ENCODE data around the gene TNP2.
A peak's percentile ranks its signal among the peaks of the same experiment; 100 is the strongest.
"Not testable (repeated sequence)": the region's sequence is repeated elsewhere in the genome, so short reads cannot be mapped to it uniquely, and the experiment has no call there.

TNP2 gene

DNA sequence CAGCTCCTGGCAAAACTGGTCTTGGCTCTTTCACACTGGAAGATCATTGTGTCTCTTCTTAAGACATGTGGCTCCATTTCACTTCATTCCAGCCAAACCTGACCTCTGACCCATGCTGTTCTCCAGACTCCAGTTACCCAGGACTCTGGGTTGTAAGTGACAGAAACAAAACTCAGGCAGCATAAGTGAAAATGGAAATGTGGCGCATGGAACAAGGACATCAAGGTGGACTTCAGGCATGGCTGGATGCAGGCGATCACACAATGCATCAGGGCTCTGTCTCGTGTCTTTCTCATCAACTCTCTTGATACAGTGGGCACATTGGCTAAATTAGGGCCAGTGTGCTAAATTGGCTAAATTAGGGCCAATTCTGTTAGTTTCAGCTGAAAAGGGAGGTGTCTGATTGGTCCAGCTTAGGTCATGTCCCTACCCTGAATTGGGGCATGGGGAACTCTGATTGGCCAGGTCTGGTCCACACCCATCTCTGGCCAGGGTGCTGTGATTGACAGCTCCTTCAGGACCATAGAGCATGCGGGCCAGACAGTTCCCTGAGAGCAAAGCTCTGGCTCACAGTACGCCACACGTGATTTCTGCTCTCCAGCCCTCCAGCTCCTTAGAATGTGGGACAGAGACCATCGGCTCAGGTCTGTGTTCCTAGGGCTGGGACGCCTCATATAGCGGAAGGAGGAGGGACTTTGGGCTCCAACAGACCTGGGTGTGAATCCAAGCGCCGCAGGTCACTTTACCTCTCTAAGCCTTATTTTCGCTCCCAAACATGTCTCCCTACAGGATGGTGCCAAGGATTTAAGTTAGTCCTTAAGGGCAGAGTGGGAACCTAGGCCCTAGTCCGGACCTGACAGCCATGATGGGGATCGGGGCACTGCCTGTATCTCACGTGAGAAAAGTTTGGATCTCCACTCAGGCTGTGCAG lies 30.6 kb downstream of the TNP2 start:
- DNase-seq: no peak

DNA sequence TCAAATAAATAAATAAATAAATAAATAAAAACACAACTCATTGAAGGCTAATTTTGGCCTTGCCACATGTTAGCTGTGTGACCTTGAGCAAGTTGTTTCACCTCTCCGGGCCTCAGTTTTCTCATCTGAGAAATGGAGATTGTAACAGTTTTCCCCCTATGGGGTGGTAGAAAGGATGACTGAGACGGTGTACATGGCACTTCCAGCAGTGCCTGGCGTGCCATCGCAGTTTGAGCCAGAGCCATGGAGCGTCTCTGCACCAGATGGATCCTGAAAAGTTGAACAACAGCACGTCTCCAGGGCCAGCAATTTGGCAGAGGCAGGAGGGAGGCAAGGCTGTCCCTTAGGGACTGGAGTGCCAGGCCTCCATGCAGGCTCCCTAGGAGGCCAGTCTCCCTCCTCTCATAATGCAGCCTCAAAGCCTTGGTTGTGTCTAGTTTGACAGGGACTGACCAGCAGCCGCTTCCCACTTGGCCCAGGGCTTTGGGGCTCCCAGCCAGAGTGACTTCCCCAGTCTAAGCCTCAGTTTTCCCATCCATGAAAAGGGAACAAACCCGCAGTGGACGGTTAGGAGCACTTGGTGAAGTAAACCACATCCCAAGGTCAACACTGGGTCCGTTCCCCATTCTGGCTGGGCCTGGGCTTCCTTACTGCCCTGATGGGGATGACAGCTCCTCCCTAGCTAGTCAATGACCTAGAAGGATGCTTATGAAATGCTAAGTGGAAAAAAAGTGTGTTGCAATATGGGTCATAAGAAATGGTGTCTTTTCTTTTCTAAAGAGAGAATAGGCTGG lies 32.5 kb downstream of the TNP2 start:
- peak; percentile 96 for DNase-seq

- no peak for DNase-seq
These were observed 33.5 kb downstream of the TNP2 start for GRCh38 chr16:11235703-11235991.

- peak; percentile 61 to 72 for DNase-seq
These were observed 34.0 kb downstream of the TNP2 start for GRCh38 chr16:11234884-11235702.

GRCh38 chr16:11233727-11234376 lies 35.3 kb downstream of the TNP2 start:
- DNase-seq: no peak

- peak in 1 of 2 donors; percentile 50 for DNase-seq
These were observed 36.0 kb downstream of the TNP2 start for GRCh38 chr16:11232852-11233726.

GRCh38 chr16:11232302-11232851 lies 36.7 kb downstream of the TNP2 start:
- DNase-seq: no peak

GRCh38 chr16:11231367-11231970 lies 37.7 kb downstream of the TNP2 start:
- DNase-seq: no peak

DNA sequence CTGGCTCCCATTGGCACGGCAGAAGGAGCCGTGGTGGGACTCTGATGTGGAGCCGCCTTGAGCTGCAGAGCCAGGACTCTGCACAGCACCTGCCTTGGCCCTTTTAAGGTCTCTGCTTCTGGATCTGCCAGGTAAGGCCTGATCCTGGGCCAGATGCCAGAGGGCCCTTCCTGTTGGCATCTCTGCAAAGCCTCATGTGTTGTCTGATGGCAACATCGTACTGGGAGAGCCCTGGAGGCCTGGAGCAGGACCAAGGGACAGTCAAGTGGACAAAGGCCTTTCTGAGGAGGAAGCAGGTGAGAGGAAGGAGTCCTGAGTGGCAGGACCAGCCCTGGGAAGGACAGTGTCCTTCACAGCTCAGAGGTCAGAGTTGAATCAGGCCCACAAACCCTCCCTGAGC lies 39.2 kb downstream of the TNP2 start:
- no peak for DNase-seq

- no peak for DNase-seq
These were observed 39.7 kb downstream of the TNP2 start for GRCh38 chr16:11229432-11229831.

- DNase-seq: no peak
These were observed 43.2 kb downstream of the TNP2 start for GRCh38 chr16:11225677-11226549.

- peak in 1 of 2 donors; percentile 53 for DNase-seq
These were observed 44.0 kb downstream of the TNP2 start for GRCh38 chr16:11224894-11225676.

DNA sequence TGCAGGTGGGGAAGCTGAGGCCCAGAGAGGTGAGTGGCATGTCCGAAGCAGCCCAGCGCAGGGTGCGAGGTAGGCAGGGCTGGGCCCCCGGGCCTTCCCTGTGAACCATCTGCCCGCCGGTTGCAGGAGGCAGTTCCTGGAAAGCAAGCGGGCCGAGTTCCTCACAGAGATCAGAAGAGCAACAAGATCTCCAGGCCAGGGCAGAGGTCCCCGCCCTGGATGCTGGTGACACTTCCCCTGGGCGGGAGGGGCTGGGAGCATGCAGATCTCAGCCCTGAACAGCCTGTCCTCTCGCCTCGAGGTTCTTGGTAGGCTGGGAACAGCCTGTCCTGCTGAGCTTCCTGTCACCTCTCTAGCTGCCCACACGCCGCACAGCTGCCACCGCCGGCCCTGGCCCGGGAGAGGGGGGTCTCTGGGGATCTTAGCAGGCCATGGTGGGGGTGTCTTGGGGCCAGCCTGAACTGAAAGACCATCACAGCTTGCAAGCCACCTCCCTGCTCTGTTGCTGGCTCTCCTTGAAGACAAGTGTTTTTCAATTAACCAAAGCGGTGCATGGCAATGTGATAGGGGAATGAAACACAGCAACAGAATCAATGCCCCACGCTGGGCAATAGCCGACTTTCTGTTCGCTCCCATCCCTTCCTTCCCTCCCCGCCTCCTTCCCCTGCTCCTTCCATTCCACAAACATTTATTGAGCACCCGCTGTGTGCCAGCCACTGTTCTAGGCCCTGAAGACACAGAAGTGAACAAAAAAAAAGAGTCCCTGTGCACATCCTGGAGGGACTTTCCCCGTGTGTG lies 44.8 kb downstream of the TNP2 start:
- peak; percentile 80 to 85 for DNase-seq

- not testable (repeated sequence) for DNase-seq
These were observed 48.6 kb downstream of the TNP2 start for GRCh38 chr16:11220507-11220906.

GRCh38 chr16:11219178-11219577 lies 49.9 kb downstream of the TNP2 start:
- peak; percentile 75 to 80 for DNase-seq

GRCh38 chr16:11218604-11218962 lies 50.5 kb downstream of the TNP2 start:
- no peak for DNase-seq
